H1 (cell line): Measurements from ENCODE around the gene GANAB. TPM values are rescaled to one million over a fixed set of nuclear protein-coding genes. Genes with fewer than 3 reads are reported as not detected.
A peak's percentile ranks its signal among the peaks of the same experiment; 100 is the strongest.

ENCODE experiments used
- CTCF ChIA-PET: fragments of 300-600 bp; sonication (Branson Sonifier 250); formaldehyde crosslinking; loops from one replicate; lab custom pipeline; 2021; ENCODE audit not compliant: partially characterized antibody; lab: Charles Lee
- POLR2A ChIA-PET: fragments of 300-600 bp; sonication (Branson Sonifier 250); formaldehyde crosslinking; loops from one replicate; lab custom pipeline; 2021; ENCODE audit warnings: inconsistent platforms; ENCODE audit not compliant: partially characterized antibody; lab: Charles Lee
- DNase-seq, 2 experiments: peaks; one replicate each; pipeline versions ENCODE4 v3.0.0 to v3.0.0-alpha.2; 2010 to 2022; ENCODE audit warnings: low spot score in 2 of 2, low read depth in 1 of 2, mixed read lengths in 1 of 2
- FAIRE-seq: peaks from 2 replicates; lab custom pipeline; 2011; peaks lifted over from hg19 to GRCh38; lab: Jason Lieb, UNC
- H2AFZ ChIP-seq: 2 replicates; pipeline ENCODE4 v1.8.1; 2012; ENCODE audit warnings: low read length, inconsistent platforms
- H2AK5ac ChIP-seq: 2 replicates; pipeline ENCODE4 v1.6.1; 2013; ENCODE audit warnings: low read depth, low read length
- H2BK120ac ChIP-seq: replicated peaks from 2 replicates; pipeline ENCODE3; 2013; ENCODE audit warnings: low read depth, low read length, inconsistent platforms
- H2BK12ac ChIP-seq: 2 replicates; pipeline ENCODE4 v1.6.1; 2013; ENCODE audit warnings: low read depth, low read length
- H2BK15ac ChIP-seq: 2 replicates; pipeline ENCODE4 v1.6.1; 2013; ENCODE audit warnings: low read length
- H2BK20ac ChIP-seq: 2 replicates; pipeline ENCODE4 v1.6.1; 2013; ENCODE audit warnings: low read length
- H2BK5ac ChIP-seq: 2 replicates; pipeline ENCODE4 v1.6.1; 2013; ENCODE audit warnings: low read depth, low read length
- H3K14ac ChIP-seq: 2 replicates; pipeline ENCODE4 v1.6.1; 2013; ENCODE audit warnings: inconsistent platforms; ENCODE audit not compliant: insufficient read length
- H3K18ac ChIP-seq: 2 replicates; pipeline ENCODE4 v1.6.1; 2013; ENCODE audit warnings: low read length; ENCODE audit errors: extremely low read depth
- H3K23ac ChIP-seq: 2 replicates; pipeline ENCODE4 v1.6.1; 2013; ENCODE audit warnings: inconsistent platforms; ENCODE audit not compliant: insufficient read length
- H3K23me2 ChIP-seq: 2 replicates; pipeline ENCODE4 v1.6.1; 2013; ENCODE audit warnings: low read depth, low read length
- H3K27ac ChIP-seq: 2 replicates; pipeline ENCODE4 v1.6.1; 2011; ENCODE audit warnings: low read depth, low read length, inconsistent platforms
- H3K27me3 ChIP-seq, 4 experiments: replicated peaks in 1 of 4; 1 replicate in 1 of 4; 2 replicates in 3 of 4; pipeline versions ENCODE4 v1.6.1 to v1.8.1; 2011 to 2013; ENCODE audit warnings: low read length in 3 of 4, mild to moderate bottlenecking in 3 of 4, inconsistent platforms in 2 of 4, mixed read lengths in 2 of 4, moderate library complexity in 1 of 4; ENCODE audit not compliant: control insufficient read depth in 3 of 4, insufficient read depth in 3 of 4; ENCODE audit errors: extremely low read depth in 1 of 4
- H3K36me3 ChIP-seq, 4 experiments: 2 replicates each; pipeline versions ENCODE4 v1.6.1 to v1.8.1; 2011 to 2013; ENCODE audit warnings: mild to moderate bottlenecking in 4 of 4, low read length in 3 of 4, moderate library complexity in 2 of 4, control low read depth in 1 of 4, inconsistent platforms in 1 of 4; ENCODE audit not compliant: insufficient read depth in 4 of 4, control insufficient read depth in 2 of 4
- H3K4ac ChIP-seq: replicated peaks from 2 replicates; pipeline ENCODE3; 2013; ENCODE audit warnings: low read length, low read depth, mixed read lengths, inconsistent platforms; ENCODE audit not compliant: insufficient read length
- H3K4me1 ChIP-seq, 4 experiments: replicated peaks in 1 of 4; 1 replicate in 1 of 4; 2 replicates in 3 of 4; pipeline versions ENCODE4 v1.6.1 to v1.8.1; 2011 to 2013; ENCODE audit warnings: low read length in 3 of 4, inconsistent platforms in 2 of 4, mixed read lengths in 1 of 4; ENCODE audit not compliant: insufficient read depth in 4 of 4, control insufficient read depth in 3 of 4
- H3K4me2 ChIP-seq, 2 experiments: 2 replicates each; pipeline versions ENCODE4 v1.6.1 to v1.8.1; 2011 to 2013; ENCODE audit warnings: low read depth in 2 of 2, low read length in 2 of 2, control low read depth in 1 of 2, inconsistent platforms in 1 of 2, mild to moderate bottlenecking in 1 of 2; ENCODE audit not compliant: insufficient read depth in 1 of 2
- H3K4me3 ChIP-seq, 4 experiments: fragments of 200-600, 300-600 bp in 1 of 4; sonication (generic), shearing (Covaris generic), sonication (Bioruptor Twin) in 1 of 4; 2 replicates each; pipeline versions ENCODE4 v1.5.1 to v1.8.1; 2011 to 2016; ENCODE audit warnings: low read length in 4 of 4, low read depth in 3 of 4, control low read depth in 2 of 4, inconsistent platforms in 2 of 4, mild to moderate bottlenecking in 2 of 4, mixed read lengths in 1 of 4, moderate library complexity in 1 of 4; ENCODE audit not compliant: insufficient read depth in 2 of 4; ENCODE audit errors: extremely low read depth in 1 of 4
- H3K56ac ChIP-seq: replicated peaks from 2 replicates; pipeline ENCODE3; 2013; ENCODE audit warnings: low read depth, mild to moderate bottlenecking, mixed read lengths, low read length, inconsistent platforms; ENCODE audit not compliant: insufficient read length
- H3K79me1 ChIP-seq: 2 replicates; pipeline ENCODE4 v1.6.1; 2013; ENCODE audit warnings: low read depth, low read length, control low read depth
- H3K79me2 ChIP-seq, 2 experiments: 2 replicates each; pipeline versions ENCODE4 v1.6.1 to v1.8.1; 2012 to 2013; ENCODE audit warnings: low read length in 2 of 2, mild to moderate bottlenecking in 2 of 2, inconsistent platforms in 1 of 2; ENCODE audit not compliant: insufficient read depth in 2 of 2, control insufficient read depth in 1 of 2
- H3K9ac ChIP-seq, 4 experiments: replicated peaks in 1 of 4; 1 replicate in 1 of 4; 2 replicates in 3 of 4; pipeline versions ENCODE4 v1.6.1 to v1.8.1; 2011 to 2013; ENCODE audit warnings: low read depth in 3 of 4, low read length in 3 of 4, control low read depth in 2 of 4, mild to moderate bottlenecking in 2 of 4, moderate library complexity in 2 of 4, inconsistent platforms in 1 of 4; ENCODE audit errors: extremely low read depth in 1 of 4
- H3K9me3 ChIP-seq, 2 experiments: 2 replicates each; pipeline versions ENCODE4 v1.6.1 to v1.8.1; 2012 to 2013; ENCODE audit warnings: mild to moderate bottlenecking in 2 of 2, moderate library complexity in 2 of 2, control low read depth in 1 of 2, inconsistent platforms in 1 of 2, low read depth in 1 of 2, low read length in 1 of 2, mixed read lengths in 1 of 2; ENCODE audit not compliant: insufficient read depth in 2 of 2
- H4K20me1 ChIP-seq, 2 experiments: replicated peaks in 1 of 2; 2 replicates each; pipeline versions ENCODE3 to v1.8.1; 2011 to 2013; ENCODE audit warnings: inconsistent platforms in 2 of 2, low read length in 2 of 2, mild to moderate bottlenecking in 1 of 2; ENCODE audit not compliant: insufficient read depth in 2 of 2, control insufficient read depth in 1 of 2
- H4K5ac ChIP-seq: 2 replicates; pipeline ENCODE4 v1.6.1; 2013; ENCODE audit warnings: low read length, low read depth, mixed read lengths, inconsistent platforms; ENCODE audit not compliant: insufficient read length
- H4K8ac ChIP-seq: 2 replicates; pipeline ENCODE4 v1.8.0; 2013; ENCODE audit warnings: mild to moderate bottlenecking, moderate library complexity, low read length, inconsistent platforms; ENCODE audit not compliant: insufficient read depth; ENCODE audit errors: extremely low read depth
- H4K91ac ChIP-seq: replicated peaks from 2 replicates; pipeline ENCODE3; 2013; ENCODE audit warnings: low read length, mixed read lengths, inconsistent platforms; ENCODE audit not compliant: insufficient read length
- CREB1 ChIP-seq: IDR thresholded peaks from 2 replicates; pipeline ENCODE4 v1.6.1; 2012; ENCODE audit warnings: inconsistent platforms
- CTBP2 ChIP-seq: IDR thresholded peaks from 2 replicates; pipeline ENCODE4 v1.7.0; 2011; ENCODE audit warnings: borderline replicate concordance, mild to moderate bottlenecking, moderate library complexity, mixed read lengths, low read length; ENCODE audit not compliant: insufficient read depth, insufficient read length
- EGR1 ChIP-seq: IDR thresholded peaks from 2 replicates; pipeline ENCODE4 v1.6.1; 2011; ENCODE audit warnings: low read depth, low read length, borderline replicate concordance
- POLR2A ChIP-seq, 2 experiments: IDR thresholded peaks; 1 replicate in 1 of 2; 2 replicates in 1 of 2; pipeline ENCODE4 v1.6.1; 2011; ENCODE audit warnings: low read depth in 2 of 2, low read length in 2 of 2, mild to moderate bottlenecking in 2 of 2; ENCODE audit errors: control extremely low read depth in 1 of 2
- POLR2AphosphoS5 ChIP-seq: IDR thresholded peaks from 2 replicates; pipeline ENCODE4 v1.6.1; 2011; ENCODE audit warnings: low read depth, low read length
- SIRT6 ChIP-seq: IDR thresholded peaks from one replicate; pipeline ENCODE4 v1.7.1; 2012; ENCODE audit warnings: low read length, inconsistent platforms
- SUZ12 ChIP-seq: fragments of 200-600 bp; sonication (generic); IDR thresholded peaks from 2 replicates; pipeline ENCODE4 v1.6.1; 2012; ENCODE audit warnings: mild to moderate bottlenecking, inconsistent platforms, low read length, moderate library complexity, mixed read lengths
- WGBS, 2 experiments: shearing (Covaris generic) in 1 of 2; methylation state at CpG; one replicate each; pipeline versions ENCODE4 v1.1.6 to v1.1.7; 2013 to 2015; ENCODE audit warnings: low lambda C conversion rate in 2 of 2, mixed read lengths in 2 of 2, inconsistent platforms in 1 of 2, low coverage in 1 of 2, missing lambda C conversion rate in 1 of 2; ENCODE audit not compliant: insufficient replicate concordance in 2 of 2, insufficient coverage in 1 of 2, insufficient read length in 1 of 2; ENCODE audit errors: extremely low coverage in 1 of 2, missing lambda C conversion rate in 1 of 2; 5-methylcytosine and 5-hydroxymethylcytosine counted together
- polyA plus RNA-seq, 7 experiments: library from polyadenylated mRNA; depleted of rRNA in 3 of 7; stranded (reverse) in 5 of 7; unstranded in 2 of 7; fragments of >200 nt in 5 of 7; fragments of 200-250 nt in 2 of 7; gene quantifications; 1 replicate in 5 of 7; 2 replicates in 1 of 7; 4 replicates in 1 of 7; pipeline versions ENCODE4 v1.2.1 to v1.2.3, GENCODE V29; 2011 to 2013; ENCODE audit warnings: missing spikeins in 2 of 7, mixed read lengths in 2 of 7
- total RNA-seq: library from RNA; stranded (reverse); fragmentation: NEBNext Ultra II Directional; extraction: Animal tissue kit (Norgen Biotek cat#: 25700); gene quantifications from 2 replicates; pipeline ENCODE4 v1.2.1, GENCODE V29; 2021

Gene GANAB
- total and polyA plus RNA-seq, 2 of the 8 experiments (the other 6 are each of a cell fraction or from before 2014, with no cell fraction given) = 289 to 330 TPM

GRCh38 chr11:62666259-62666926 is 20.0 kb upstream of the GANAB start:
- peak overlapping the region; percentile 57 to 92 (median 90) for H3K9ac ChIP-seq
- no peak for DNase-seq
- ChIA-PET POLR2A (interaction anchor here (0.6 to 61.4 kb wide), 28 partner anchors 6 to 223 kb away, joined by 3 to 2041 read pairs (median 20); partner anchors contain the start of genes B3GAT3, BSCL2, C11orf98 and CSKMT), CTCF (interaction anchor here (0.7 to 2.5 kb wide), 10 partner anchors 11 to 1525 kb away, joined by 3 to 8 read pairs (median 4); no protein-coding TSS in a partner anchor)
- H3K9me3 ChIP-seq = no peaks in the 10 kb centered on the region
- H2AK5ac ChIP-seq = no peak overlapping the region
- H4K8ac ChIP-seq = no peak overlapping the region; the same call in 1 of the 2 replicates
- peak overlapping the region; percentile 84 for H4K5ac ChIP-seq
- no peak overlapping the region for H2BK12ac ChIP-seq
- peaks cover 7 to 33% of the 10 kb centered on the region in 2 experiments; a peak in 3 of 4 replicates for H3K79me2 ChIP-seq
- peak overlapping the region; percentile 63; the same call in 1 of the 2 replicates for H3K18ac ChIP-seq
- TF ChIP-seq EGR1 (no peak), SUZ12 (no peak), CTBP2 (no peak), POLR2A (IDR thresholded peaks at IDR 0.05; ENCODE audit: control extremely low read depth in 1 of 2, low read depth in 2 of 2, low read length in 2 of 2) (peak; percentile 57 to 81), SIRT6 (peak; percentile 21), POLR2AphosphoS5 (peak; percentile 66; the same call in 1 of the 2 replicates), CREB1 (no peak)
- peak overlapping the region; percentile 74 for H3K4ac ChIP-seq
- peak overlapping the region; percentile 93 for H3K56ac ChIP-seq
- peaks cover 11 to 35% (median 20%) of the 10 kb centered on the region in 4 experiments for H3K36me3 ChIP-seq
- peaks cover 4 to 11% (median 8%) of the 10 kb centered on the region in 4 experiments for H3K4me1 ChIP-seq
- H3K79me1 ChIP-seq = peaks cover 5% of the 10 kb centered on the region
- H3K4me3 ChIP-seq = peak overlapping the region; percentile 83 to 98 (median 95)
- peak overlapping the region; percentile 56 for H2BK120ac ChIP-seq
- H3K14ac ChIP-seq = no peak overlapping the region
- no peak overlapping the region for H2AFZ ChIP-seq
- no peak for FAIRE-seq
- peaks cover 3 to 6% of the 10 kb centered on the region in 2 experiments for H4K20me1 ChIP-seq
- H3K23ac ChIP-seq = no peak overlapping the region
- H2BK15ac ChIP-seq = no peak overlapping the region
- H3K4me2 ChIP-seq = peak overlapping the region; percentile 77 to 86
- H2BK5ac ChIP-seq = peak overlapping the region; percentile 80
- no peak overlapping the region for H2BK20ac ChIP-seq
- H3K27me3 ChIP-seq = no peaks in the 10 kb centered on the region
- 65% methylated on average over 16 of the region's 16 CpGs; no CpG with 5 or more reads in 1 of the 2 experiments for WGBS, 2 experiments
- H4K91ac ChIP-seq = peak overlapping the region; percentile 1
- H3K23me2 ChIP-seq = peaks cover 15% of the 10 kb centered on the region
- H3K27ac ChIP-seq = peak overlapping the region; percentile 73; the same call in 1 of the 2 replicates
